GM21360 (cell line): Measurements from ENCODE around the gene RTN1.

Experiments used
- ATAC-seq: cut with Tn5 transposase; IDR thresholded peaks from one replicate; pipeline ENCODE4 v1.9.1; 2021; ENCODE audit warnings: mild to moderate bottlenecking, moderate library complexity; ENCODE audit not compliant: unreplicated experiment

Gene RTN1

DNA sequence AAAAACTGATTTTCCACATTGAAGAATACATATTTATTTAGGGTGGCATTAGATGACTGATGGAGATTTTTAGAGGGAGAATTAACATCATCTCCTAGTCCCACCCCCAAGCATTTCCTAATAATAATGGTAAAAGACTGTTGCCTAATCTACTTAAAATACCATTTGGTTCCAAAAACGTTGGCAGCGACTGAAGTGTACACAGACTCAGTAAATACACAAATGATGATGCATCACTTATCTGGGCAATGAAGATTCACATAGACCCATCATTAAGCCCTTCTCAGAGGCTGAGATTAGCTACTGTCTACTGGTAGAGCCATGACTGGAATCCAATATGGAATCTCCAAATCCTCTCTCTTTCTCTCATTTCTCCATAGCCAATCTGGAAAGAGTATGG, 18.2 kb downstream of the RTN1 start:
- ATAC-seq: no peak

GRCh38 chr14:59850458-59850857, 20.1 kb downstream of the RTN1 start:
- no peak for ATAC-seq

DNA sequence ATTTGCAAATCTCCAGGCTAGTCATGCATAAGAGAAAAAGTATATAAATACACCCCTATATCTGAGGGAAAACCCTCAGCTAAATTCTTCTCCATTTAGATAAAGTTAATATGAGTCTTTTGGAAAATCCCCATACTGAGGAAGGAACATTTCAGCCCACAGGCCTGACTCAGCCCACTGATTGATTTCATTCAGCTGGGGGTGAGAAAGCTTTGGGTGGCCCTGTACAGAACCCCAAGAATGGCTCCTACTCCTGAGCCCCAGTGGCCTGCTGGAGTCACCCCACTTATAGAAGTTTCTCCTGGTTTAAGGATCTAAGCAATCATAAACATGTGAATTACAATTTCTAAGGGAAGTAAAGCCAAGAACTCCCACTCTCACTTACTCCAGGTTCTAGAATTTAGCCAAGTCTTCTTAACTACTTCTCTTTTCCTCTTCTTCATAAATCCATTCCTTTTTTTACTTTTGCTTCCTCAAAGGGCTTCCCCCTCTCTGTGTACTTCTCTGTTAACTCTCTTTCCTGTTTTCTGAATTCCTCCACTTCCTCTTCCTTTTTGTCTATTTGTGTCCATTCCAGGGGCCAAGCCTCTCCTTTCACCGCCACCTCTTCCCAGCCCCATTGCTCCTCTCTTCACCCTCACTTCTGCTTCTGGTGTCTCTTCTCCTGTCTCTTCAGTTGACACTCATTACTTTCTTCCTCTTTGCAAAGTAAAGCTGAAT, 21.0 kb downstream of the RTN1 start:
- no peak for ATAC-seq

GRCh38 chr14:59848671-59849070, 21.9 kb downstream of the RTN1 start:
- no peak for ATAC-seq

- no peak for ATAC-seq
Observed at GRCh38 chr14:59847711-59848110, 22.9 kb downstream of the RTN1 start.

- ATAC-seq: no peak
Observed at GRCh38 chr14:59846595-59846994, 24.0 kb downstream of the RTN1 start.

DNA sequence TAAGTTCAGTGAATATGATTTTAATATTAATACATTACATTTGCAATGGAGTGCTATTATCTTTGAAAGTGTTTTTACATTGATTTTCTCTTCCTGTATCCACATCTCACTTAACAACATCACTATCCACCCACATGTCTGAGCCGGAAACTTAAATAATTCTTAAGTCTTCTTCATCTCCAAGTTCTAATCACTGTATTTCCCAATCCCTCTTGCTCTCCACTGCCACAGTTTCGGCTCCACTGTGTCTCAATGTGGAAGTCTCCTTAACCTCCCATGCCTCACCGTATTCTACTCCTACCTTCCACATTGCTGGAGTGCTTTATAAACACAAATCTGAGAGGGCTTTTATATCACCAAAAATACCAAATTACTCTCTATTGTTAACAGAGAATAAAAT, 25.3 kb downstream of the RTN1 start:
- ATAC-seq: no peak

DNA sequence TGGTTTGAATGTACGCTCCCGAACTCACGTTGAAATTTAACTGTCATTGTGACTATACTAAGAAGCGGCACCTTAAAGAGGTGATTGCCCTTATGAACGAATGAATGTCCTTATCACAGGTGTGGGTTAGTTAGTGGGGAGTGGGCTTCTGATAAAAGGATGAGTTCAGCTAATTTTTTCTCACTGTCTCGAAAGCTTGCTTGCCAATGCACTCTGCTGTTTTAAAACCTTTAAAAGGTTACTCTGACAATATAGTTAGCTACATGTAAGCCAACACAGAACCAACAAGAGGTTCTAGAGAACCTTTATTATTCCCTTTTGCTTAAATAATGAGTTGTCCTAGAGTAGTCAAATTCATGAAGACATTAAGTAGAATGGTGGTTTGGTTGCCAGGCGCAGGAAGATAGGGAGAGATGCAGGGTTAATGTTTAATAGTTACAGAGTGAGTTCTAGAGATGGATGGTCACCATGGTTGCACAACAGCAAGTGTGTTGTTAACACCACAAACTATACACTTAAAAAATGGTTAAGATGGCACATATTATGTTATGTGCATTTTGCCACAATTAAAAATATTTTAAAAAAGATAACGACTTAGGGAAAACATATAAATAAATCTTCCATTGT, 26.3 kb downstream of the RTN1 start:
- no peak for ATAC-seq

GRCh38 chr14:59836116-59836515, 34.5 kb downstream of the RTN1 start:
- ATAC-seq: no peak

DNA sequence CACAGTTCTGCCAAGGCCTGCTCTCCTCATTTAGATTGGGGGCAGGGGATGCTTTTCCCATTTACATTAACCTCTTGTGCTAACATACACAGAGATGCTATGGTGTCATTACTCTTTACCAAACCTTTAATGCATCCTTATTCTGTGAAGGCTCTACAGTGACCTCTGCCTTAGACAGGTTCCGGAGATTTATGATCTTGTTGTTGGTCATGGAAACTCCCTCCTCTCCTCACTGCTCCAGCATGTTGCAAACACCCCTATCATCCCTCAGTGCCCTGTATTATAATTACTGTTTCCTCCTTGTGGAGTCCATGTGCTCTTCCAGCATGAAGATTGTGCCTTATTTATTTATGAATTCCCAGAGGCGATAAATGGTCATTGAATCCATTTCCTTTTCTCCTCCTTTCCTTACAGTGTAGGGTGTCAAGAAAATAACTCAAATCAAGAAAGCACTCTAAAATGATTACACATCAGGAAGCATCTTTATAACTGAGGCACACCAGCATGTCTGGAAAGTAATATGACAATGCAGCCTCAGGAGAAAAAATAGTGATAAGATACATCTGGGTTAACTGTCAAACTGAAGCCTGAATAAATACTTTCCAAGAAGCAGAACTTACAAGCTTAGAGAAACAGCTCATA, 37.8 kb downstream of the RTN1 start:
- no peak for ATAC-seq

- no peak for ATAC-seq
Observed at GRCh38 chr14:59831121-59831730, 39.4 kb downstream of the RTN1 start.

DNA sequence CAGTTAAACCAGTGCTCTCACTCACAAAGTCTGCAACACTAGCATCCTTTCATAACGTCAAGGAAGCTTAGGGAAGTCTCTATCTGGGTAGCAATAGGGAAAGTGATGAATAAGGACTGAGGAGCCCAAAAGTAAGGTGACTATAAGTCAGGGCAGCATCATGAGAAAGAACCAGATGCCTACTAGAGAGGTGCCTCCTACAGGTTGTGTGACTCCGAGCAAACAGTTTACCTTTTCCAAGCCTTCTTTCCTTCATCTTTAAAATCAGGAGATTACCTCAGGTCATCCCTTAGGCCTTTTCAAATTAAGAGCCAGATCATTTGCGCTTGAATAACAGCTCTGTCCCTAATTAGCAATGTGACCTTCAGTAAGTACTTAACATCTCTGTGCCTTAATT, 40.2 kb downstream of the RTN1 start:
- ATAC-seq: no peak

GRCh38 chr14:59829469-59830337, 40.9 kb downstream of the RTN1 start:
- no peak for ATAC-seq

DNA sequence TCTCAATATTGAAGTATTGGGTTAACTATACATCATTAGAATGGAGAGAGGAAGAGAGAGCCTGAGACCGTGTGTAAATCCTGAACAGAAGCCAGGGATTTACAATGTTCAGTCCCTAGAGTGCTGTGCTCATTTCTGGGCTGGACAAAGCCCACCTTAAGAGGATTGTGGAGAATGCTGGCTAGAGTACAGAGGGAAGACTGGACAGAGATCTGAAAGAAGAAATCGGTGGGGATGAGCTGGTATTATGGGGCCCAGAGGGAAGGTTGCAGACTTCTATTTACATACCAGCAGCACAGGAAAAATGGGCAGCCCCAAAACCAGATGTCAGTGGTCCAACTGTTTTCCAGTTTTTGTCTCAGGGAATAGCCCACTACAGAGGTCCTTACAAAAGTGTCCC, 42.3 kb downstream of the RTN1 start:
- no peak for ATAC-seq

- ATAC-seq: no peak
Observed at GRCh38 chr14:59827401-59827800, 43.2 kb downstream of the RTN1 start.

DNA sequence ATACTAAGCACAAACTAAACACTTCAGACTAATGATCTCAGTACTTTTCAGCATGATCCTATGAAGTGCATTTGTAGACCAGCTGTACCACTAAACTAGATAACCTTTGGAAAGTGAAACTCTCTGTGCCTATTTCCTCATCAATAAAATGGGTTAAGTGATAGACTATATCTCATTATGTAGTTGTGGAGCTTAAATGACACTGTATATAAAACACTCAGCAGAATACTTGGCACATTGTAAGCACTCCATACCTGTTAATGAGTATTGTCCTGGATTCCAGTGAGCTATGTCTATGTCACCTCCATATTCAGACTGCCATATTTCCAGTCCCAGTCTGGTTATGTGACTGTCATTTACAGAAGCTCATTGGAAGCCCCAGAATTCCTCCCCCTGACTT, 44.4 kb downstream of the RTN1 start:
- no peak for ATAC-seq

GRCh38 chr14:59823179-59823578, 47.4 kb downstream of the RTN1 start:
- ATAC-seq: peak; percentile 73

DNA sequence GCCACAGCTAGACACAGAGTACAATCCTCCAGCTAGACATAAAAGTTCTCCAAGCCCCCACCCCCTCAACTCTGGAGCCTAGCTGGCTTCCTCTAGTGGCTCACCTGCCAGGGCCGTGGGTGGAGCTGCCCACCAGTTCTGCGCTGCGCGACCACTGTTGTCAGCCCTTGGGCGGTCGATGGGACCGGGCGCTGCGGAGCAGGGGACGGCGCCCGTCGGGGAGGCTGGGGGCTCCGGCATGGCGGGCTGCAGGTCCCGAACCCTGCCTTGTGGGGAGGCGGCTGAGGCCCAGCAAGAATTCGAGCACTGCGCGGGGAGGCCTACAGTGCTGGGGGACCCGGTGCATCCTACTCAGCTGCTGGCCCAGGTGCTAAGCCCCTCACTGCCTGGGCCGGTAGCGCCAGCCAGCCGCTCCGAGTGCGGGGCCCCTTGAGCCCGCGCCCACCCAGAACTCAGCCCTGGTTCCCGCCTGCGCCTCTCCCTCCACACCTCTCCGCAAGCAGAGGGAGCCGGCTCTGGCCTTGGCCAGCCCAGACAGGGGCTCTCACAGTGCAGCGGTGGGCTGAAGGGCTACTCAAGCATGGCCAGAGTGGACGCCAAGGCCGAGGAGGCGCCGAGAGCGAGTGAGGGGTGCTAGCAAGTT, 51.0 kb downstream of the RTN1 start:
- ATAC-seq: no peak

DNA sequence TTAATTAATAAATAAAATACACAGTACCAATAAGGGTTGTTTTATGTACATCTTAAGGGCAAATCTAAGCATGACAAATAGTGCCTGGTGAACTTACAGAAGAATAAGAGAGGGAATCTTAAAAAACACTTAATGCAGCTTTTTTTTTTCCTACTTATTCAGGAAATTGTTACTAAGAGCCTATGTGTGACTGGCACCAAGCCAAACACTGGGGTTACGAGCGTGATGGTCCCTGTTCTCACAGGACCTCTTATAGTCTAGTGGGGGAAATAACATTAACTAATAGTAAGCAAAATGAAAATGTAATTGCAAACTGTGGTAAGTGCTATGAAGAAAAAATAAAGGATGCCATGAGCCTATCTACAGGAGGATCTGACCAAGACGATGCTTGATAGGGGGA, 53.6 kb downstream of the RTN1 start:
- no peak for ATAC-seq

GRCh38 chr14:59814988-59815387, 55.6 kb downstream of the RTN1 start:
- no peak for ATAC-seq
